ENCODE results near the gene ALG14. TPM values are rescaled to one million over a fixed set of nuclear protein-coding genes. Genes with fewer than 3 reads are reported as not detected.

ALG14 gene
- total RNA-seq, 4 donors from 2014 or later: 0.62 to 1.2 (median 0.79) TPM

DNA sequence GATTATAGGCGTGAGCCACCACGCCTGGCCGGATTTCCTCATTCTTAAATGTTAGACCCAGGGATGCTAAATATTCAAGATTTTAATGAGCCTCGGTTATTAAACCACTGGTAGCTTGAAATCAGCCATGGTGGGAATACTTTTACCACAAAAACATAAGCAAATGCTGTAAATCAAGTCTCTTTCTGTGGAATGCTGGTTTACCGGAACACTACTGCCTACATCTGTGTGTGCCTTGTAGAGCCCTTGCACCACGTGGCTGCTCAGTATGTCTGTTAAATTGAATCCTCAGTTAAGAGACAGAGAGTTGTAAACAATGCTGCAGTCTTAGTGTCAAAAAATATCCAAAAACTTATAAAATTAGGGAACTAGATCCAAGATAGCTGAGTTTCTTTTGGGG lies 119.0 kb downstream of the ALG14 start:
- WGBS, 2 donors (ENCODE audit: low coverage in 1 of 2): 68 to 69% methylated on average over 5 to 6 of the region's 6 CpGs
- no peak for TF ChIP-seq POLR2A (IDR thresholded peaks at IDR 0.05)
- TF ChIP-seq, protein P1, sequence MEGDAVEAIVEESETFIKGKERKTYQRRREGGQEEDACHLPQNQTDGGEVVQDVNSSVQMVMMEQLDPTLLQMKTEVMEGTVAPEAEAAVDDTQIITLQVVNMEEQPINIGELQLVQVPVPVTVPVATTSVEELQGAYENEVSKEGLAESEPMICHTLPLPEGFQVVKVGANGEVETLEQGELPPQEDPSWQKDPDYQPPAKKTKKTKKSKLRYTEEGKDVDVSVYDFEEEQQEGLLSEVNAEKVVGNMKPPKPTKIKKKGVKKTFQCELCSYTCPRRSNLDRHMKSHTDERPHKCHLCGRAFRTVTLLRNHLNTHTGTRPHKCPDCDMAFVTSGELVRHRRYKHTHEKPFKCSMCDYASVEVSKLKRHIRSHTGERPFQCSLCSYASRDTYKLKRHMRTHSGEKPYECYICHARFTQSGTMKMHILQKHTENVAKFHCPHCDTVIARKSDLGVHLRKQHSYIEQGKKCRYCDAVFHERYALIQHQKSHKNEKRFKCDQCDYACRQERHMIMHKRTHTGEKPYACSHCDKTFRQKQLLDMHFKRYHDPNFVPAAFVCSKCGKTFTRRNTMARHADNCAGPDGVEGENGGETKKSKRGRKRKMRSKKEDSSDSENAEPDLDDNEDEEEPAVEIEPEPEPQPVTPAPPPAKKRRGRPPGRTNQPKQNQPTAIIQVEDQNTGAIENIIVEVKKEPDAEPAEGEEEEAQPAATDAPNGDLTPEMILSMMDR (IDR thresholded peaks at IDR 0.05): no peak
- TF ChIP-seq POLR2AphosphoS5 (IDR thresholded peaks at IDR 0.05): no peak
- no peak for TF ChIP-seq EP300 (IDR thresholded peaks at IDR 0.05)
- no peaks in the 10 kb centered on the region for H3K27me3 ChIP-seq
- no peak for ATAC-seq
- no peak overlapping the region for H3K4me3 ChIP-seq
- H3K9me3 ChIP-seq: no peaks in the 10 kb centered on the region
- H3K4me1 ChIP-seq: peaks cover 0 to 27% (median 17%) of the 10 kb centered on the region in 3 donors
- no peaks in the 10 kb centered on the region for H3K36me3 ChIP-seq
- H3K27ac ChIP-seq: no peak overlapping the region

DNA sequence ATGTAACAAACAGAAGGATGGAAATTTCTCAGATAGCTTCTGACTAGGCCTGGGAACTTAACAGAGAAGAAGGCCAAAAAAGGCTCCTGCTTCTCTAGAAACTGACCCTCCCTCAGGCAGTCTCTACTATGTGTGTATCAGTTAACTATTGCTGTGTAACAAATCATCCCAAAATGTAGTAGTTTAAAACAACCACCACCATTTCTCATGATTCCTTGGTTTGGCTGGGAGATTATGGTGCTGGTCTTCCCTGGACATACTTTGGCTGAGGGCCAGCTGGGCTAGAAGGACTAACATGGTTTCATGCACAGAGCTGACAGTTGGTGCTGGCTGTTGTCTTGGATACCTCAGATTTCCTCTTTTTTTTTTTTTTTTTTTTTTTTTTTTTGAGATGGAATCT lies 119.6 kb downstream of the ALG14 start:
- ATAC-seq: no peak
- Histone ChIP-seq H3K4me1 (peaks cover 0 to 27% (median 17%) of the 10 kb centered on the region in 3 donors), H3K27me3 (no peaks in the 10 kb centered on the region), H3K9me3 (no peaks in the 10 kb centered on the region), H3K27ac (no peak overlapping the region), H3K4me3 (no peak overlapping the region), H3K36me3 (no peaks in the 10 kb centered on the region)
- TF ChIP-seq POLR2AphosphoS5 (IDR thresholded peaks at IDR 0.05) (no peak), POLR2A (IDR thresholded peaks at IDR 0.05) (no peak), EP300 (IDR thresholded peaks at IDR 0.05) (no peak)
- TF ChIP-seq, protein P1 (IDR thresholded peaks at IDR 0.05): no peak

DNA sequence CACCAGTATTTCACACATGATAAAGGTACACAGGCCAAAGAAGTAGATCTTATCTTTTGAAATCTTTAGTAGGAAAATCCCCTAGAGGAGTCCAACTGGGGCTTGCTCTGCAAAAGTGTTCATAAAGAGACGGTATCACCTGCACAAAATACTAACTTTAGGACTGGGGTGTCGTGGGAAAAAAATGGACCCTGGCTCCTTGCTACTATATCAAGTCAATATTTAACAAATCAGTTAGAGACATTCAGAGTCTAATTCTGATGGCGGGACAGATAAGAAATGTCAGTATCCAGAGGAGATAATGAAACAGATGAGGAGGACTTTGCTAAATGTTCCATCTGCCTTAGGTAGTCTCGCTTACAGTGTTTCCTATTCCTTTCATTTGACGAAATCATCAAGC lies 120.2 kb downstream of the ALG14 start:
- no peak overlapping the region for H3K4me3 ChIP-seq
- no peak overlapping the region for H3K27ac ChIP-seq
- no peak for ATAC-seq
- no peaks in the 10 kb centered on the region for H3K36me3 ChIP-seq
- peaks cover 0 to 27% (median 17%) of the 10 kb centered on the region in 3 donors for H3K4me1 ChIP-seq
- no peaks in the 10 kb centered on the region for H3K9me3 ChIP-seq
- H3K27me3 ChIP-seq: no peaks in the 10 kb centered on the region
- TF ChIP-seq POLR2A (IDR thresholded peaks at IDR 0.05): no peak
- TF ChIP-seq POLR2AphosphoS5 (IDR thresholded peaks at IDR 0.05): no peak
- TF ChIP-seq, protein P1 (IDR thresholded peaks at IDR 0.05): no peak
- TF ChIP-seq EP300 (IDR thresholded peaks at IDR 0.05): no peak
- 96 to 97% methylated on average over 5 of the region's 5 CpGs for WGBS, 2 donors (ENCODE audit: low coverage in 1 of 2)

DNA sequence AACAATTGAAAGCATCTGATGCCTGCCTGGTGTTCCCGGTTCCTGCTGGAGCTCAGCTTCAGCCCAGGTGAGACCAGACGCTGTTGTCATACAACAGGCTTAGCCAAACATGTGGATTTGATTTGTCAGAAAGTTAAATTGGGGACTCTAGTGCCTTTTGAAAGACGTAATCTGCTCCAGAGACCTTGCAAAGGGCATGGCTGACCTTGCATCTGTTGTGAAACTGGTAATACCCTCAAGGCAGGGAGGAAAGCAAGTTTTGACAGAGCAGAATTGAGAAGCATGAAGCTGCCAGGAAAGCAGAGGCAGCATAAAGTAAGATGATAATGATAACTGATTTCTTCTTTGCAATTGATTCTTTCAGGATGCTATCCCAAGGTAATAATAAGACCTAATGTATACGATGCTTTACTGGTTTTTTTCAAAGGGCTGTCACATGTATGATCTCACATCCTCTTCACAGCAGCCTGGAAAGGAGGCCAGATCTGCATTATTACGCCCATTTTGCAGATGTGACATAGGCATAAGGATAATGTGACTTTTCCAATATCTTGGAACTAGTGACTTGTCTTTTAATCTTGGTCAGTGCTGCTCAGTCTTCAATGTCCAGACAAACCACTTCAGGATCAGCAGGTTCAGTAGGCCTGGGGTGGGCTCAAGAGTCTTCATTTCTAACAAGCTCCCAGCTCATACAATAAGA lies 121.1 kb downstream of the ALG14 start:
- ATAC-seq: no peak
- WGBS, 2 donors (ENCODE audit: low coverage in 1 of 2): 87 to 90% methylated on average over 2 to 5 of the region's 5 CpGs
- Histone ChIP-seq H3K36me3 (no peaks in the 10 kb centered on the region), H3K27ac (no peak overlapping the region), H3K9me3 (no peaks in the 10 kb centered on the region), H3K4me3 (no peak overlapping the region), H3K27me3 (no peaks in the 10 kb centered on the region), H3K4me1 (peaks cover 0 to 27% (median 17%) of the 10 kb centered on the region in 3 donors)
- TF ChIP-seq POLR2AphosphoS5 (IDR thresholded peaks at IDR 0.05): no peak
- no peak for TF ChIP-seq EP300 (IDR thresholded peaks at IDR 0.05)
- TF ChIP-seq, protein P1 (IDR thresholded peaks at IDR 0.05): no peak
- no peak for TF ChIP-seq POLR2A (IDR thresholded peaks at IDR 0.05)

- no peak overlapping the region for H3K27ac ChIP-seq
These were observed 121.7 kb downstream of the ALG14 start for GRCh38 chr1:94951046-94951445.

More at GRCh38 chr1:94951046-94951445, 121.7 kb downstream of the ALG14 start:
- WGBS, 2 donors (ENCODE audit: low coverage in 1 of 2): 75 to 86% methylated on average over 2 of the region's 2 CpGs
- Histone ChIP-seq H3K4me1 (peaks cover 0 to 25% (median 15%) of the 10 kb centered on the region in 3 donors), H3K36me3 (no peaks in the 10 kb centered on the region), H3K9me3 (no peaks in the 10 kb centered on the region), H3K4me3 (no peak overlapping the region), H3K27me3 (no peaks in the 10 kb centered on the region)
- no peak for ATAC-seq
- TF ChIP-seq EP300 (IDR thresholded peaks at IDR 0.05): no peak
- no peak for TF ChIP-seq POLR2AphosphoS5 (IDR thresholded peaks at IDR 0.05)
- TF ChIP-seq, protein P1 (IDR thresholded peaks at IDR 0.05): no peak
- TF ChIP-seq POLR2A (IDR thresholded peaks at IDR 0.05): no peak
